GM21381 (cell line): ENCODE measurements around the gene EHD1.

Source experiments
- ATAC-seq: cut with Tn5 transposase; IDR thresholded peaks from one replicate; pipeline ENCODE4 v1.9.1; 2021; ENCODE audit warnings: mild to moderate bottlenecking, moderate library complexity; ENCODE audit not compliant: unreplicated experiment

The EHD1 gene

DNA sequence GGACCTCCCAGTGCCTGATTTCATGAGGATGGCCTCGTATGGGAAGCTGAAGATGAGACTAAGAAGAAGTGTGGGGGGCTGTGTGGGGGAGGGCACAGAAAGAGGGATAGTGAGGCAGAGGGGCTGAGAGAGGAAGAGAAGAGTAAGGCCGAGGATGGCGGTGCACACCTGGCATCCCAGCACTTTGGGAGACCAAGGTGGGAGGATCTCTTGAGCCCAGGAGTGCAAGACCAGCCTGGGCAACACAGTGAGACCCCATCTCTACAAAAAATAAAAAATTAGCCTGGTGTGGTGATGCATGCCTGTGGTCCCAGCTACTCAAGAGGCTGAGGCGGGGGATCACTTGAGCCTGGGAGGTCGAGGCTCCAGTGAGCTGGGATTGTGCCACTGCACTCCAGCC, 13.5 kb upstream of the EHD1 start:
- no peak for ATAC-seq

GRCh38 chr11:64891215-64891848, 12.9 kb upstream of the EHD1 start:
- no peak for ATAC-seq

GRCh38 chr11:64890522-64890939, 12.1 kb upstream of the EHD1 start:
- ATAC-seq = no peak

GRCh38 chr11:64888729-64889511, 10.5 kb upstream of the EHD1 start:
- ATAC-seq = no peak

GRCh38 chr11:64888406-64888728, 9.9 kb upstream of the EHD1 start:
- ATAC-seq = no peak

DNA sequence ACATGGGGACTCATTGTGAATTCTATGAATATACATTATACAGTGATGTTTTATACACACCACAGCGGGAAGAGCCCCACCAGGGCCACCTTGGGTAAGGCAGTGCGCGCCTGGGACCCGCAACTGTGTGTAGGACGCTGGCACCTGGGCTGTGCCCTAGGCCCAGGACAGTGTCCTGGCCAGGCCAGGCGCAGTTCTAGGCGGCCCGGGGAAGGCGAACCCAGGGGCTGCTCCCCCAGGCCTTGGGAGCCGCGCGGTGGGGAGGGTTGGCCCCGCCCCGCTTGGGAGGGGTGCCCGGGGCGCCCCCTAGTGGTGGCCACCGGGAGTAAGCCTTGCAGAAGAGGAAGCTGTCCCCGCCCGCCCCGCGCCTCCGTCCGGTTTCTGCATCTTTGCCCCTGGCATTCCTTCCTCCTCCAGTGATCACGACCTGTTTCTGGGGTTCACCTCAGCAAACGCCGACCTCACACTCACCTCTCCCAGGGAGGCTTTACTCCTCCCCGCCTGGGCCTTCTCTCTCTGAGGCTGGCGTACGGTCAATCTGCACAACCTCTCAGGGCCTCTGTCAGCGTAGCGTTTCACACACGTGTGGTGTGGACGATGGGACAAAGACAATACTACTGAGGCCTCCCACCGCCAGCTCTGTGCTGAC, 9.5 kb upstream of the EHD1 start:
- ATAC-seq = peak; percentile 68

- ATAC-seq = no peak
Measured at GRCh38 chr11:64887234-64887756, 8.9 kb upstream of the EHD1 start.

- ATAC-seq = no peak
Measured at GRCh38 chr11:64885367-64886286, 7.2 kb upstream of the EHD1 start.

- ATAC-seq = no peak
Measured at GRCh38 chr11:64884019-64884418, 5.6 kb upstream of the EHD1 start.

- ATAC-seq = no peak
Measured at GRCh38 chr11:64883575-64883974, 5.2 kb upstream of the EHD1 start.

DNA sequence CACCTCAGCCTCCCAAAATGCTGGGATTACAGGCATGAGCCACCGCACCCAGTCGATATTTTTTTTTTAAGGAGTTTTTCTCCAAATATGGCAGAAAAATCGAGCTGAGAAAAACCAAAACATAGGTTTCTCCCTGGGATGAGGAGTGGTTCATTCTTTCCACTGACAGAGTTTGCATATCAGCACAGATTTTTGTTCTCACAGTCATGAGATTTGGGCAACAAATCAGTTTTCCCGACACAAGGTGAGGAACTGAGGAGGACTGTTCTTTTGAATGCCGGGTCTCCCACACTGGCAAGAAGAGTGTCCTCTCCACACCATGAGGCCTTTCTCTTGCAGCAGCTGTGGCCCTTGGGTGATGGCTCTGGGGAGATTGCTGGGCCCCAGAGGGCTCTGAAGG, 3.8 kb upstream of the EHD1 start:
- no peak for ATAC-seq

DNA sequence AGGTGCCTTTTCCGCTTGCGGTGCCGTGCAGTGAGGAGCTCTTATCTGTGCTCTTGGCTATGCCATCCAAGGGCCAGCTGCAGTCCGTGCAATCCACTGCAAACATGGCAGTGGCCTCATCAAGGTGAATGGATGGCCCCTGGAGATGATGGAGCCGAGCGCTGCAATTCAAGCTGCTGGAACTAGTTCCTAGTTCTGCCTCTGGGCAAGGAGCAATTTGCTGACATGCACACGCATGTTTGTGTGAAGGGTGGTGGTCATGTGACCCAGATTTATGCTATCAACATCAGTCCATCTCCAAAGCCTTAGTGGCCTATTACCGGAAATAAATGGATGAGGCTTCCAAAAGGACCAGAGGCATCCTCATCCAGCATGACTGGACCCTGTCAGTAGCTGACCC, 3.1 kb upstream of the EHD1 start:
- no peak for ATAC-seq

- ATAC-seq = no peak
Measured at GRCh38 chr11:64880240-64881001, 2.0 kb upstream of the EHD1 start.

DNA sequence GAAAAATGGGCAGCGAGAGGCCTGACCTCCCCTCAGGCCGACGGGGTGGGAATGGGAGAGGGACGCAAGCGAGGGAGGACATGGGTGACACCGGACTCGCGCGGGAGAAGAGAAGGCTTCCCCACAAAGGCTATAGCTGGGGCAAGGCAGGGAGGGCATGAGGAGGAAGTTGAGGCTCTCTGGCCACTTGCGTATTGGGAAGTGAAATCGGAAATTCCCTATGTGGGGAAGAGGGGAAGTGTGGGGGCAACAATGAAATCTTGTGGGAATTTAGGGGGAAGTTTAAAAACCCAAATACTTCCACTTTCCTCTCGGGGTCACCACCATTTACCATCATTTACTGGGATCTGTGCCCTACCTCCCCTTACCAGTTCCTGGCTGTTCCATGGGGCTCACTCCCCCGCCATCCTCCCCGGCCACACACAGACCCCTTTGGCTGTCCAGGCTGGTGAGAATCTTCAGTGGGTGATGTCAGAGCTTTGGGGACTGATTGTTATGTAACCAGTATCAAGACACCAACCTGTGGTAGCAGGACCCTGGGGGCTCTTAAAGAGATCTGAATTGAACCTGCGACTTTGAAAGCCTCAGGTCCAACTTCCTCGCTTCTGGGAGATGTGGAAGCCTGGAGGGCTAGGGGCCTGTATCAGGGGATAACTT, 951 bp upstream of the EHD1 start:
- ATAC-seq = no peak

- no peak for ATAC-seq
Measured at GRCh38 chr11:64878223-64878493, 263 bp downstream of the EHD1 start.

DNA sequence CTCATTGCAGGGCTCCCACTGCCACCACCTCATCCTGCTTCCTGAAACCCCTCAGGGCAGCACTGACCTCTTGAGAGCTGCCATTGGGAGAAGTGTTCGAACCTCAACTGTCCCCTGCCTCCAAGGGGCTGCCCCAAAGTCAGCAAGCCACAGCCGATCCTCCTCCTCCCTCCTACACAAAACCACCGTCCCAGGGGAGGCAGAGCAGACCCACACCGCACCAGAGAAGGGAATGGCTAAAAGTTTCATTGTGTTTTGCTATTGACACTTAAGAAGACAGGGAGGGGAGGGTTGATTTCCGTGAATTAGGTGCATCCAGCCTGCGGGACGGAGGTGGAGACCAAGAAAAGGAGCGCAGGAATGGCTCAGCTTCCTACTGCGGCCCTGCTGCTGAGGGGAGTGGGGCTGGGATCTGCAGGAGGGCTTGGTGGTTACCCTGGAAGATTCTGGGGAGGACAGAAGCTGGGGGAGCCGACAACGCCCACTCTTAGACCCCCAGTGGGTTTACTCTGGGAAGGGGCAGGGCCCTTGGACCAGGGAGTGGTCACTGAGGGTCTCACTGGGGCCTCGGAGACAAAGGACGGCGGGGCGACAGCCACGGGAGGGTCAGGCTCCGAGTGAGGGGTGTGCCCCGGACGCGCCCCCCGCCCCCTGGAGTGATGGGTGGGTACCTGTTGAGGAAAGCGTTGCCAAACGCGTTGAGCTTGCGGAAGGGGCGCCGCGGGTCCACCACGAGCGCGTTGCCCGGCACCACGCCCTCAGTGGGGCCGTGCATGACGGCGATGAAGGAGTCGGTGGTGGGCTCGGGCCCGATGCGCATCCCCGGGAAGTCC, 815 bp downstream of the EHD1 start:
- no peak for ATAC-seq

- no peak for ATAC-seq
Measured at GRCh38 chr11:64876835-64877341, 1.5 kb downstream of the EHD1 start.

DNA sequence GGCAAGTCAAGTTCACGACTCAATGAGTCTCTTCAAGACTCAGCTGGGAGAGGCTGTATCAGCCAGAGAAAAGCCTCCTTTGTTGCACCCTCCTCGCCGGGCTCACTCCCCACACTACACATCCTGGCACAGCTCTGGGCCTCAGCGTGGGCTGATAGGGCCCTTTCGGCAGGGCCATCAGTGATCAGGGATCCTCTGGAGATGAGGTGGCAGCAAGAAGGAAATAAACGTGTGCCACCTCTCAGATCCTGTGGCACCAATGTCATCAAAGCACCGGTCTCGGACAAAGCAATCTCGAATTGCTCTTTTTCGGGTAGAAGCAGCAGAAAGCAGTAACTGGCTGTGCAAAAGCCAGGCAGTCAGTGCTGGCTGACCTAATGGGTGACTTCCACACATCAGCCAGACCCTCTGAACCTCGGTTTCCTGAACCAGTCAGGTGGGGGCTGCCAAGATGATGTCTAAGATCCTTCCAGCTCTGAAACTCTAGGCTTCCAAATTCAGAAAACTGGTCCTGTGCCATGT, 2.1 kb downstream of the EHD1 start:
- no peak for ATAC-seq
